ENCODE measurements around the gene NACC2.

NACC2 gene

DNA sequence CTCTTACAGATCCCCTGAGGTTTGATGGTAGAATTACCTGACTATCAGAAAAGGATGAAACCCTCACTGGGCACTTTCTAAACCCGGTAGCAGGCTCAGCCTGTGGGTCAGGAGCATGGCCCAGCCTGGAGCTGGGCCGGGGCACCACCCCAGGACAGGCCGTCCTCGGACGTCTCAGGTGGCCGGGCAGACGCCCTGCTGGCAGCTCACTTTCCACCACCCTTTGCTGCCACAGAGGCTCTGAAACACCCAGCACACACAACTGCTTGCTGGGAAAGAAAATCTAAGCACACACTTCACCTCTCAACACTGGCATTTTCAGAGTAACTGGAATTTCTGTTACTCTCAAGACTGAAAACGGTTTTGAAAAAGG is 138.3 kb downstream of the NACC2 start:
- H2BK120ac ChIP-seq (ENCODE audit: low read depth, low read length) = no peak overlapping the region
- no peak overlapping the region for H3K4me3 ChIP-seq (ENCODE audit: low read length in 2 of 2)
- no peak overlapping the region for H4K91ac ChIP-seq (ENCODE audit: low read depth, low read length, poor library complexity)
- H3K18ac ChIP-seq (ENCODE audit: low read length) = no peak overlapping the region
- H3K23ac ChIP-seq (ENCODE audit: low read depth, low read length, poor library complexity) = no peak overlapping the region
- peaks cover 12 to 18% of the 10 kb centered on the region in 2 donors for H3K4me1 ChIP-seq (ENCODE audit: control insufficient read depth in 2 of 2, insufficient read depth in 1 of 2, low read depth in 1 of 2, low read length in 2 of 2)
- no peak overlapping the region for H4K8ac ChIP-seq (ENCODE audit: low read depth, low read length)
- no peak overlapping the region for H2BK5ac ChIP-seq (ENCODE audit: low read length)
- no peak overlapping the region for H3K4me2 ChIP-seq (ENCODE audit: insufficient read depth, low read length, poor library complexity, severe bottlenecking)
- H3K36me3 ChIP-seq (replicated peaks in 1 of 2; ENCODE audit: control insufficient read depth in 2 of 2, insufficient read depth in 2 of 2, low read length in 2 of 2) = peaks cover 10 to 39% of the 10 kb centered on the region in 2 donors
- no peak for DNase-seq (ENCODE audit: low spot score)
- no peak overlapping the region for H2BK12ac ChIP-seq (ENCODE audit: low read length)
- no peak overlapping the region for H3K9ac ChIP-seq (ENCODE audit: low read depth, low read length, poor library complexity)
- WGBS, 2 donors (ENCODE audit: extremely low coverage in 2 of 2, insufficient read length in 2 of 2, insufficient replicate concordance in 1 of 2) = no CpG with 5 or more reads among the region's 8 CpGs
- peaks cover 11% of the 10 kb centered on the region for H3K79me1 ChIP-seq (ENCODE audit: low read depth, low read length)
- H3K4ac ChIP-seq (ENCODE audit: low read length) = no peak overlapping the region
- no peak overlapping the region for H3K14ac ChIP-seq (ENCODE audit: low read length)
- H2BK15ac ChIP-seq (ENCODE audit: low read length) = no peak overlapping the region
- no peak overlapping the region for H3K27ac ChIP-seq (replicated peaks; ENCODE audit: low read length)
- no peaks in the 10 kb centered on the region for H3K27me3 ChIP-seq (ENCODE audit: control insufficient read depth in 3 of 3, insufficient read depth in 3 of 3, low read depth in 1 of 3, low read length in 3 of 3)
- H2AFZ ChIP-seq (ENCODE audit: low read length) = no peak overlapping the region
- H2AK5ac ChIP-seq (ENCODE audit: low read depth, low read length) = no peak overlapping the region
- H3K9me3 ChIP-seq (replicated peaks in 1 of 2; ENCODE audit: control insufficient read depth in 2 of 2, insufficient read depth in 1 of 2, low read depth in 1 of 2, low read length in 2 of 2) = no peaks in the 10 kb centered on the region

All from neuronal stem cell (in vitro differentiated cells).